GM12891 (cell line): ENCODE data around the gene SBK1.
"Not testable (repeated sequence)": the region's sequence is repeated elsewhere in the genome, so short reads cannot be mapped to it uniquely, and the experiment has no call there.

Experiments
- PAX5 ChIP-seq: IDR thresholded peaks from 2 replicates; pipeline ENCODE4 v1.6.1; 2011; ENCODE audit warnings: low read length, moderate library complexity, mild to moderate bottlenecking; ENCODE audit not compliant: insufficient read depth, severe bottlenecking
- POLR2A ChIP-seq: IDR thresholded peaks from 2 replicates; pipeline ENCODE4 v1.6.1; 2011; ENCODE audit warnings: low read depth, low read length, control low read depth
- POLR2AphosphoS5 ChIP-seq: IDR thresholded peaks from 2 replicates; pipeline ENCODE4 v1.6.1; 2011; ENCODE audit warnings: low read depth, low read length, control low read depth
- POU2F2 ChIP-seq: IDR thresholded peaks from 2 replicates; pipeline ENCODE4 v1.6.1; 2011; ENCODE audit warnings: low read depth, mild to moderate bottlenecking, control low read depth, low read length, moderate library complexity
- TAF1 ChIP-seq: IDR thresholded peaks from 2 replicates; pipeline ENCODE4 v1.6.1; 2011; ENCODE audit warnings: low read depth, low read length, control low read depth

DNA sequence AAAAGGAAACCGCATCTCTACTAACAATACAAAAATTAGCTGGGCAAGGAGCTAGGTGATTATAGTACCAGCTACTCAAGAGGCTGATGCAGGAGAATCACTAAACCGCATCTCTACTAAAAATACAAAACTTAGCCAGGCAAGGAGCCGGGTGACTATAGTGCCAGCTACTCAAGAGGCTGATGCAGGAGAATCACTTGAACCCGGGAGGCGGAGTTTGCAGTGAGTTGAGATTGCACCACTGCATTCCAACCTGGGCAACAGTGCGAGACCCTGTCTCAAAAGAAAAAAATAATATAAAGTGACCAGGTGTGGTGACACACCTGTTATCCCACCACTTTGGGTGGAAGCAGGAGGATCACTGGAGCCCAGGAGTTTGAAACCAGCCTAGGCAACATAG is 45.9 kb downstream of the SBK1 start:
- TF ChIP-seq POLR2AphosphoS5, POLR2A, POU2F2, TAF1, PAX5: not testable (repeated sequence)
